Ovary (tissue), 9 donors: ENCODE data around the gene FBXO34. TPM values are rescaled to one million over a fixed set of nuclear protein-coding genes. Genes with fewer than 3 reads are reported as not detected.

Experiments
- DNase-seq, 5 donors: peaks; one replicate each; pipeline ENCODE4 v3.0.0-alpha.2; 2019 to 2020
- H3K27ac ChIP-seq, 2 donors: fragments of 200-600 bp; one replicate each; pipeline versions ENCODE4 v1.5.1 to v1.8.0; 2019 to 2022
- H3K27me3 ChIP-seq: fragments of 200-600 bp; one replicate; pipeline ENCODE4 v1.8.0; 2022
- H3K36me3 ChIP-seq: fragments of 200-600 bp; sonication (generic); one replicate; pipeline ENCODE4 v1.5.1; 2019
- H3K4me1 ChIP-seq: one replicate; pipeline ENCODE4 v1.8.1; 2013; ENCODE audit warnings: mild to moderate bottlenecking, moderate library complexity; ENCODE audit not compliant: insufficient read depth
- H3K4me3 ChIP-seq: fragments of 200-600 bp; sonication (generic); one replicate; pipeline ENCODE4 v1.5.1; 2017
- H3K9me3 ChIP-seq, 2 donors: fragments of 200-600 bp in 1 of 2; sonication (generic) in 1 of 2; one replicate each; pipeline versions ENCODE4 v1.5.1 to v1.8.1; 2013 to 2019; ENCODE audit warnings: mild to moderate bottlenecking in 1 of 2, moderate library complexity in 1 of 2
- CTCF ChIP-seq, 3 donors: fragments of 450-650 bp in 2 of 3; fragments of 200-600 bp in 1 of 3; IDR thresholded peaks; one replicate each; pipeline versions ENCODE4 v1.5.1 to v1.8.0; 2016 to 2022; ENCODE audit warnings: antibody characterized with exemption in 3 of 3, mild to moderate bottlenecking in 1 of 3
- EP300 ChIP-seq: sonication (generic); formaldehyde crosslinking; IDR thresholded peaks from one replicate; pipeline ENCODE4 v1.6.1; 2017; ENCODE audit warnings: antibody characterized with exemption
- POLR2A ChIP-seq: fragments of 450-650 bp; IDR thresholded peaks from one replicate; pipeline ENCODE4 v1.6.1; 2017; ENCODE audit warnings: antibody characterized with exemption, mild to moderate bottlenecking, moderate library complexity
- WGBS, 3 donors: extraction: QIAGEN DNeasy Blood & Tissue Kit in 1 of 3; methylation state at CpG; one replicate each; pipeline versions ENCODE4 v1.1.5 to v1.1.7; 2013 to 2017; 5-methylcytosine and 5-hydroxymethylcytosine counted together
- intact Hi-C, 4 donors: fragments of 100-400 bp; cut with DNase I; formaldehyde crosslinking; loops; one replicate each; pipeline versions ENCODE4 v1.11.0 to v1.15.1; 2022 to 2023
- polyA plus RNA-seq, 2 donors: library from polyadenylated mRNA; stranded (reverse); fragments of 200-250 nt in 1 of 2; fragments of 350-450 nt in 1 of 2; fragmentation: Illumina TruSeq in 1 of 2; extraction: RNeasy Lipid Tissue Mini Kit (QIAGEN cat#74804) in 1 of 2; gene quantifications; one replicate each; pipeline ENCODE4 v1.2.3, GENCODE V29; 2013 to 2014
- total RNA-seq, 7 donors: library from RNA; depleted of rRNA in 2 of 7; stranded (reverse); fragments of >200 nt in 2 of 7; fragmentation: NEBNext Ultra II Directional in 3 of 7; extraction: Animal tissue kit (Norgen Biotek cat#: 25700) in 3 of 7; gene quantifications; one replicate each; pipeline versions ENCODE4 v1.1.0 to v1.2.4, GENCODE V29; 2016 to 2023
- donor health status: DM: no; HTN: no; CAD: no; lungs with moderate emphysema.
- donor health status: DM: no; HTN: no; CAD: no.
- donor health status: Bipolar disorder and iron deficiency.
- donor health status: DM: yes; HTN: yes; CAD: no.
- donor health status: DM: no; HTN: no; CAD: no.
- donor health status: DM: yes; HTN: yes; CAD: no.

The FBXO34 gene
- total and polyA plus RNA-seq, 9 donors: 11.4 to 29.8 (median 20.8) TPM

- Histone ChIP-seq H3K36me3 (no peaks in the 10 kb centered on the region), H3K4me3 (no peak overlapping the region), H3K27me3 (no peaks in the 10 kb centered on the region), H3K27ac (no peak overlapping the region), H3K4me1 (peaks cover 8% of the 10 kb centered on the region), H3K9me3 (no peaks in the 10 kb centered on the region)
- DNase-seq: no peak
- intact Hi-C loops: loop anchor here in 1 of 4 donors (10.0 kb wide), 1 partner anchor 74 kb away; the partner anchor contains the start of gene FBXO34
- TF ChIP-seq POLR2A (no peak), EP300 (no peak), CTCF (IDR thresholded peaks at IDR 0.05) (no peak)
- WGBS, 3 donors: 67 to 76% (median 75%) methylated on average over 4 of the region's 4 CpGs
Observed at GRCh38 chr14:55348766-55349453, 77.7 kb downstream of the FBXO34 start.

- WGBS, 3 donors: 87 to 89% (median 89%) methylated on average over 12 of the region's 12 CpGs
- Histone ChIP-seq H3K27me3 (no peaks in the 10 kb centered on the region), H3K4me3 (no peak overlapping the region), H3K4me1 (peaks cover 7% of the 10 kb centered on the region), H3K27ac (no peak overlapping the region), H3K36me3 (no peaks in the 10 kb centered on the region), H3K9me3 (no peaks in the 10 kb centered on the region)
- no peak for DNase-seq
- TF ChIP-seq EP300 (no peak), CTCF (IDR thresholded peaks at IDR 0.05) (no peak), POLR2A (no peak)
- intact Hi-C loops: loop anchor here in 1 of 4 donors (10.0 kb wide), 1 partner anchor 75 kb away; the partner anchor contains the start of gene FBXO34
Observed at GRCh38 chr14:55349565-55349964, 78.3 kb downstream of the FBXO34 start.

- intact Hi-C loops: loop anchor here in 2 of 4 donors (5.0 to 10.0 kb wide), 2 partner anchors 76 to 78 kb away; partner anchors contain the start of gene FBXO34 (in 2 of the 2)
- Histone ChIP-seq H3K36me3 (no peaks in the 10 kb centered on the region), H3K4me1 (peaks cover 7% of the 10 kb centered on the region), H3K27ac (no peak overlapping the region), H3K9me3 (no peaks in the 10 kb centered on the region), H3K4me3 (no peak overlapping the region), H3K27me3 (no peaks in the 10 kb centered on the region)
- TF ChIP-seq POLR2A (no peak), EP300 (no peak)
- WGBS, 3 donors: 92 to 96% (median 95%) methylated on average over 4 of the region's 4 CpGs
- no peak for DNase-seq
Observed at GRCh38 chr14:55350461-55350860, 79.2 kb downstream of the FBXO34 start.

GRCh38 chr14:55351111-55351510 is 79.9 kb downstream of the FBXO34 start:
- no peaks in the 10 kb centered on the region for H3K27me3 ChIP-seq
- H3K4me1 ChIP-seq: peaks cover 6% of the 10 kb centered on the region
- no peaks in the 10 kb centered on the region for H3K36me3 ChIP-seq
- intact Hi-C loops: loop anchor here in 2 of 4 donors (5.0 to 10.0 kb wide), 2 partner anchors 76 to 79 kb away; partner anchors contain the start of gene FBXO34 (in 2 of the 2)
- TF ChIP-seq POLR2A (no peak), CTCF (IDR thresholded peaks at IDR 0.05) (no peak), EP300 (no peak)
- 89 to 90% (median 90%) methylated on average over 9 of the region's 9 CpGs for WGBS, 3 donors
- H3K27ac ChIP-seq: no peak overlapping the region
- no peak for DNase-seq
- H3K9me3 ChIP-seq: no peaks in the 10 kb centered on the region
- H3K4me3 ChIP-seq: no peak overlapping the region

GRCh38 chr14:55352201-55352600 is 81.0 kb downstream of the FBXO34 start:
- no peaks in the 10 kb centered on the region for H3K36me3 ChIP-seq
- intact Hi-C loops: loop anchor here in 2 of 4 donors (5.0 to 10.0 kb wide), 2 partner anchors 77 to 80 kb away; partner anchors contain the start of gene FBXO34 (in 2 of the 2)

More at GRCh38 chr14:55352201-55352600, 81.0 kb downstream of the FBXO34 start:
- Histone ChIP-seq H3K4me1 (peaks cover 3% of the 10 kb centered on the region), H3K9me3 (no peaks in the 10 kb centered on the region), H3K4me3 (no peak overlapping the region), H3K27me3 (no peaks in the 10 kb centered on the region), H3K27ac (no peak overlapping the region)
- DNase-seq: no peak
- TF ChIP-seq CTCF (IDR thresholded peaks at IDR 0.05) (no peak), EP300 (no peak), POLR2A (no peak)
- WGBS, 3 donors: 94 to 95% (median 95%) methylated on average over 9 of the region's 9 CpGs
